GM04503 (cell line): ENCODE results near the gene MRPS18A.
"Not testable (repeated sequence)": the region's sequence is repeated elsewhere in the genome, so short reads cannot be mapped to it uniquely, and the experiment has no call there.

ENCODE experiments used
- DNase-seq: peaks from one replicate; pipeline ENCODE4 v3.0.0-alpha.2; 2012; ENCODE audit warnings: low read depth

Gene MRPS18A

GRCh38 chr6:43671011-43671800, 16.4 kb downstream of the MRPS18A start:
- DNase-seq, result no peak

- DNase-seq, result no peak
Observed at GRCh38 chr6:43670623-43670986, 17.0 kb downstream of the MRPS18A start.

- DNase-seq, result no peak
Observed at GRCh38 chr6:43669922-43670622, 17.5 kb downstream of the MRPS18A start.

- no peak for DNase-seq
Observed at GRCh38 chr6:43669050-43669921, 18.3 kb downstream of the MRPS18A start.

- DNase-seq, result no peak
Observed at GRCh38 chr6:43668151-43669028, 19.2 kb downstream of the MRPS18A start.

- DNase-seq, result no peak
Observed at GRCh38 chr6:43667245-43668150, 20.1 kb downstream of the MRPS18A start.

GRCh38 chr6:43666196-43666920, 21.2 kb downstream of the MRPS18A start:
- DNase-seq, result no peak

- no peak for DNase-seq
Observed at GRCh38 chr6:43665376-43665775, 22.2 kb downstream of the MRPS18A start.

- DNase-seq, result not testable (repeated sequence)
Observed at GRCh38 chr6:43662948-43663347, 24.6 kb downstream of the MRPS18A start.

GRCh38 chr6:43658161-43658560, 29.4 kb downstream of the MRPS18A start:
- no peak for DNase-seq

GRCh38 chr6:43657221-43657802, 30.3 kb downstream of the MRPS18A start:
- no peak for DNase-seq

- not testable (repeated sequence) for DNase-seq
Observed at GRCh38 chr6:43652822-43653221, 34.8 kb downstream of the MRPS18A start.

- DNase-seq, result no peak
Observed at GRCh38 chr6:43648248-43648647, 39.3 kb downstream of the MRPS18A start.

GRCh38 chr6:43647613-43648012, 40.0 kb downstream of the MRPS18A start:
- no peak for DNase-seq

GRCh38 chr6:43645613-43645964, 42.0 kb downstream of the MRPS18A start:
- DNase-seq, result no peak

GRCh38 chr6:43644940-43645612, 42.5 kb downstream of the MRPS18A start, which contains the start of gene RSPH9:
Gene RSPH9 (plus strand): TSS chr6:43645036. CDS start chr6:43645099, 63 bp downstream.
- no peak for DNase-seq

GRCh38 chr6:43639984-43640800, 47.4 kb downstream of the MRPS18A start:
- no peak for DNase-seq

GRCh38 chr6:43636308-43636659, 51.3 kb downstream of the MRPS18A start:
- no peak for DNase-seq
